ACC112 (cell line): ENCODE results near the gene SLC10A7.
A peak's percentile ranks its signal among the peaks of the same experiment; 100 is the strongest.

Experiments used
- H2AFZ ChIP-seq: fragments of 200-600 bp; sonication (generic); one replicate; pipeline ENCODE4 v1.6.0; 2017; ENCODE audit warnings: antibody characterized with exemption, low read length; ENCODE audit not compliant: unreplicated experiment
- H3K27ac ChIP-seq: fragments of 200-600 bp; sonication (generic); 2 replicates; pipeline ENCODE4 v1.5.1; 2014; ENCODE audit warnings: low read depth, mild to moderate bottlenecking, antibody characterized with exemption, low read length, moderate library complexity
- H3K27me3 ChIP-seq: fragments of 200-600 bp; sonication (generic); 2 replicates; pipeline ENCODE4 v1.6.1; 2014; ENCODE audit warnings: mild to moderate bottlenecking, antibody characterized with exemption, low read length, moderate library complexity, mixed read lengths; ENCODE audit not compliant: insufficient read depth
- H3K36me3 ChIP-seq: fragments of 200-600 bp; sonication (generic); 2 replicates; pipeline ENCODE4 v1.6.1; 2016; ENCODE audit warnings: mild to moderate bottlenecking, antibody characterized with exemption, low read length, moderate library complexity, mixed read lengths; ENCODE audit not compliant: insufficient read depth
- H3K4me1 ChIP-seq: fragments of 200-600 bp; sonication (generic); one replicate; pipeline ENCODE4 v1.6.1; 2016; ENCODE audit warnings: low read length, mixed read lengths; ENCODE audit not compliant: insufficient read depth, unreplicated experiment, control insufficient read depth
- H3K4me3 ChIP-seq: fragments of 200-600 bp; sonication (generic); 2 replicates; pipeline ENCODE4 v1.5.1; 2014; ENCODE audit warnings: mild to moderate bottlenecking, low read depth, low read length
- H3K79me2 ChIP-seq: fragments of 200-600 bp; sonication (generic); one replicate; pipeline ENCODE4 v1.6.0; 2016; ENCODE audit warnings: low read length; ENCODE audit not compliant: control insufficient read depth, unreplicated experiment, insufficient read depth

SLC10A7 gene

GRCh38 chr4:146470604-146471003 lies 51.1 kb downstream of the SLC10A7 start:
- Histone ChIP-seq H3K27ac (no peak overlapping the region), H2AFZ (no peak overlapping the region), H3K79me2 (no peaks in the 10 kb centered on the region)

GRCh38 chr4:146469022-146469421 lies 52.7 kb downstream of the SLC10A7 start:
- Histone ChIP-seq H3K27me3 (no peaks in the 10 kb centered on the region), H2AFZ (no peak overlapping the region), H3K79me2 (no peaks in the 10 kb centered on the region), H3K4me1 (no peaks in the 10 kb centered on the region), H3K27ac (no peak overlapping the region), H3K36me3 (no peaks in the 10 kb centered on the region), H3K4me3 (no peak overlapping the region)

More at GRCh38 chr4:146470604-146471003, 51.1 kb downstream of the SLC10A7 start:
- Histone ChIP-seq H3K4me1 (no peaks in the 10 kb centered on the region), H3K27me3 (no peaks in the 10 kb centered on the region), H3K4me3 (no peak overlapping the region), H3K36me3 (no peaks in the 10 kb centered on the region)

GRCh38 chr4:146465628-146466027 lies 56.1 kb downstream of the SLC10A7 start:
- H3K79me2 ChIP-seq = no peaks in the 10 kb centered on the region
- no peaks in the 10 kb centered on the region for H3K4me1 ChIP-seq
- H3K36me3 ChIP-seq = no peaks in the 10 kb centered on the region
- H3K27ac ChIP-seq = no peak overlapping the region
- H3K4me3 ChIP-seq = no peak overlapping the region
- peak overlapping the region; percentile 39 for H2AFZ ChIP-seq
- no peaks in the 10 kb centered on the region for H3K27me3 ChIP-seq

- Histone ChIP-seq H2AFZ (no peak overlapping the region), H3K79me2 (no peaks in the 10 kb centered on the region), H3K27ac (no peak overlapping the region), H3K36me3 (no peaks in the 10 kb centered on the region), H3K4me3 (no peak overlapping the region), H3K27me3 (no peaks in the 10 kb centered on the region), H3K4me1 (no peaks in the 10 kb centered on the region)
These were observed 59.5 kb downstream of the SLC10A7 start for GRCh38 chr4:146462251-146462650.

- H2AFZ ChIP-seq = no peak overlapping the region
- no peaks in the 10 kb centered on the region for H3K79me2 ChIP-seq
- no peak overlapping the region for H3K27ac ChIP-seq
- no peaks in the 10 kb centered on the region for H3K4me1 ChIP-seq
- H3K4me3 ChIP-seq = no peak overlapping the region
- no peaks in the 10 kb centered on the region for H3K27me3 ChIP-seq
- H3K36me3 ChIP-seq = no peaks in the 10 kb centered on the region
These were observed 63.1 kb downstream of the SLC10A7 start for GRCh38 chr4:146458594-146458993.

GRCh38 chr4:146456681-146457080 lies 65.1 kb downstream of the SLC10A7 start:
- H3K27me3 ChIP-seq = no peaks in the 10 kb centered on the region
- no peaks in the 10 kb centered on the region for H3K36me3 ChIP-seq
- no peak overlapping the region for H2AFZ ChIP-seq
- no peaks in the 10 kb centered on the region for H3K79me2 ChIP-seq
- H3K4me3 ChIP-seq = no peak overlapping the region
- H3K27ac ChIP-seq = no peak overlapping the region
- no peaks in the 10 kb centered on the region for H3K4me1 ChIP-seq

GRCh38 chr4:146453181-146453807 lies 68.4 kb downstream of the SLC10A7 start:
- Histone ChIP-seq H3K27me3 (no peaks in the 10 kb centered on the region), H3K79me2 (no peaks in the 10 kb centered on the region), H3K4me3 (no peak overlapping the region), H2AFZ (no peak overlapping the region), H3K36me3 (no peaks in the 10 kb centered on the region), H3K4me1 (no peaks in the 10 kb centered on the region), H3K27ac (no peak overlapping the region)

GRCh38 chr4:146450524-146450923 lies 71.2 kb downstream of the SLC10A7 start:
- no peaks in the 10 kb centered on the region for H3K4me1 ChIP-seq
- no peaks in the 10 kb centered on the region for H3K79me2 ChIP-seq
- H3K27ac ChIP-seq = no peak overlapping the region
- H2AFZ ChIP-seq = peak overlapping the region; percentile 35
- no peaks in the 10 kb centered on the region for H3K27me3 ChIP-seq
- H3K36me3 ChIP-seq = no peaks in the 10 kb centered on the region
- peak overlapping the region; percentile 49 for H3K4me3 ChIP-seq

GRCh38 chr4:146446555-146446954 lies 75.2 kb downstream of the SLC10A7 start:
- Histone ChIP-seq H3K79me2 (no peaks in the 10 kb centered on the region), H2AFZ (no peak overlapping the region), H3K27me3 (no peaks in the 10 kb centered on the region)

GRCh38 chr4:146445198-146446150 lies 76.3 kb downstream of the SLC10A7 start:
- H3K4me3 ChIP-seq = no peak overlapping the region
- no peak overlapping the region for H3K27ac ChIP-seq
- H3K27me3 ChIP-seq = no peaks in the 10 kb centered on the region
- H2AFZ ChIP-seq = no peak overlapping the region
- peaks cover 12% of the 10 kb centered on the region for H3K4me1 ChIP-seq
- H3K36me3 ChIP-seq = no peaks in the 10 kb centered on the region
- H3K79me2 ChIP-seq = no peaks in the 10 kb centered on the region

More at GRCh38 chr4:146446555-146446954, 75.2 kb downstream of the SLC10A7 start:
- no peaks in the 10 kb centered on the region for H3K36me3 ChIP-seq
- H3K4me1 ChIP-seq = peaks cover 12% of the 10 kb centered on the region
- H3K27ac ChIP-seq = no peak overlapping the region
- H3K4me3 ChIP-seq = no peak overlapping the region

- no peak overlapping the region for H3K27ac ChIP-seq
- peaks cover 12% of the 10 kb centered on the region for H3K4me1 ChIP-seq
- H3K36me3 ChIP-seq = no peaks in the 10 kb centered on the region
- H2AFZ ChIP-seq = no peak overlapping the region
- no peaks in the 10 kb centered on the region for H3K27me3 ChIP-seq
- H3K4me3 ChIP-seq = no peak overlapping the region
- no peaks in the 10 kb centered on the region for H3K79me2 ChIP-seq
These were observed 78.2 kb downstream of the SLC10A7 start for GRCh38 chr4:146443525-146443924.
